B cell (primary cell): ENCODE measurements around the gene NME9. TPM values are rescaled to one million over a fixed set of nuclear protein-coding genes. Genes with fewer than 3 reads are reported as not detected.

Experiments
- ATAC-seq: fragments of 200-7000 bp; cut with Tn5 transposase; one replicate; pipeline ENCODE4 v1.10.0; 2021; ENCODE audit warnings: low read depth, mild to moderate bottlenecking, moderate number of reproducible peaks, moderate library complexity
- CTCF ChIA-PET: fragments of 350-600 bp; sonication (Branson Sonifier 250); formaldehyde crosslinking; loops from one replicate; lab custom pipeline; 2021; ENCODE audit warnings: antibody characterized with exemption, inconsistent platforms; lab: Charles Lee
- POLR2A ChIA-PET: fragments of 350-600 bp; sonication (Branson Sonifier 250); formaldehyde crosslinking; loops from one replicate; lab custom pipeline; 2021; ENCODE audit warnings: antibody characterized with exemption; lab: Charles Lee
- DNase-seq: peaks from one replicate; pipeline ENCODE4 v3.0.0; 2013
- H2AFZ ChIP-seq: 2 replicates; pipeline ENCODE4 v1.6.1; 2012; ENCODE audit warnings: mild to moderate bottlenecking, low read depth, low read length; ENCODE audit not compliant: insufficient read depth, poor library complexity, severe bottlenecking
- H3K27ac ChIP-seq, 2 donors: 1 replicate in 1 of 2; 2 replicates in 1 of 2; pipeline ENCODE4 v1.5.1; 2012 to 2013; ENCODE audit warnings: low read length in 2 of 2, mild to moderate bottlenecking in 2 of 2, moderate library complexity in 1 of 2
- H3K27me3 ChIP-seq, 4 experiments: fragments of 200-600 bp in 1 of 4; sonication (generic) in 1 of 4; replicated peaks in 1 of 4; 1 replicate in 2 of 4; 2 replicates in 2 of 4; pipeline versions ENCODE4 v1.6.1 to v1.7.0; 2013 to 2016; ENCODE audit warnings: low read length in 3 of 4, mild to moderate bottlenecking in 2 of 4, mixed read lengths in 1 of 4, moderate library complexity in 1 of 4; ENCODE audit not compliant: insufficient read depth in 4 of 4, control insufficient read depth in 3 of 4; ENCODE audit errors: control extremely low read depth in 1 of 4
- H3K36me3 ChIP-seq, 2 experiments: replicated peaks in 1 of 2; 1 replicate in 1 of 2; 2 replicates in 1 of 2; pipeline versions ENCODE4 v1.6.1 to v1.7.1; 2013; ENCODE audit warnings: low read length in 1 of 2; ENCODE audit not compliant: insufficient read depth in 2 of 2, control insufficient read depth in 1 of 2; ENCODE audit errors: control extremely low read depth in 1 of 2, extremely low read depth in 1 of 2
- H3K4me1 ChIP-seq, 2 donors: fragments of 200-600 bp in 1 of 2; sonication (generic) in 1 of 2; 1 replicate in 1 of 2; 2 replicates in 1 of 2; pipeline versions ENCODE4 v1.5.1 to v1.6.1; 2013 to 2017; ENCODE audit warnings: low read length in 2 of 2; ENCODE audit not compliant: control insufficient read depth in 2 of 2, insufficient read depth in 2 of 2
- H3K4me2 ChIP-seq: replicated peaks from 2 replicates; pipeline ENCODE3; 2012; ENCODE audit warnings: mild to moderate bottlenecking, low read depth, low read length; ENCODE audit not compliant: poor library complexity, severe bottlenecking
- H3K4me3 ChIP-seq, 5 experiments: fragments of 200-600 bp in 1 of 5; sonication (generic) in 1 of 5; 1 replicate in 3 of 5; 2 replicates in 2 of 5; pipeline versions ENCODE4 v1.5.1 to v1.7.0; 2011 to 2016; ENCODE audit warnings: low read length in 4 of 5, mild to moderate bottlenecking in 4 of 5, low read depth in 2 of 5, control low read depth in 1 of 5, moderate library complexity in 1 of 5; ENCODE audit not compliant: insufficient read depth in 1 of 5; ENCODE audit errors: control extremely low read depth in 1 of 5, extremely low read depth in 1 of 5
- H3K79me2 ChIP-seq: fragments of 200-600 bp; sonication (generic); one replicate; pipeline ENCODE4 v1.6.0; 2016; ENCODE audit warnings: low read length; ENCODE audit not compliant: control insufficient read depth, insufficient read depth
- H3K9ac ChIP-seq: fragments of 200-600 bp; sonication (generic); 2 replicates; pipeline ENCODE4 v1.6.1; 2017; ENCODE audit warnings: mild to moderate bottlenecking, low read length, moderate library complexity
- H3K9me3 ChIP-seq, 3 donors: one replicate each; pipeline versions ENCODE4 v1.6.1 to v1.7.1; 2013; ENCODE audit warnings: low read length in 2 of 3; ENCODE audit not compliant: control insufficient read depth in 2 of 3, insufficient read depth in 1 of 3; ENCODE audit errors: control extremely low read depth in 1 of 3
- H4K20me1 ChIP-seq: 2 replicates; pipeline ENCODE4 v1.6.0; 2012; ENCODE audit warnings: mild to moderate bottlenecking, low read length; ENCODE audit not compliant: insufficient read depth, control insufficient read depth, poor library complexity, severe bottlenecking
- H3K27ac Mint-ChIP-seq: one replicate; pipeline ENCODE4 v1.8.0; 2021; ENCODE audit warnings: mixed read lengths
- H3K27me3 Mint-ChIP-seq: one replicate; pipeline ENCODE4 v1.8.0; 2021; ENCODE audit warnings: mixed read lengths
- H3K4me1 Mint-ChIP-seq: one replicate; pipeline ENCODE4 v1.8.0; 2021; ENCODE audit warnings: mixed read lengths
- H3K4me3 Mint-ChIP-seq: one replicate; pipeline ENCODE4 v1.8.0; 2021; ENCODE audit warnings: mixed read lengths
- H3K9me3 Mint-ChIP-seq: one replicate; pipeline ENCODE4 v1.8.0; 2022; ENCODE audit warnings: mixed read lengths; ENCODE audit not compliant: insufficient read depth
- EZH2 ChIP-seq: IDR thresholded peaks from 2 replicates; pipeline ENCODE4 v1.6.1; 2012; ENCODE audit warnings: borderline replicate concordance, low read depth, mild to moderate bottlenecking, moderate library complexity, low read length; ENCODE audit not compliant: insufficient read depth, poor library complexity, severe bottlenecking
- WGBS: methylation state at CpG from one replicate; pipeline ENCODE4 v1.1.5; 2013; ENCODE audit warnings: missing lambda C conversion rate; ENCODE audit not compliant: insufficient coverage; 5-methylcytosine and 5-hydroxymethylcytosine counted together
- intact Hi-C: fragments of 100-400 bp; cut with micrococcal nuclease; formaldehyde crosslinking; loops from one replicate; pipeline ENCODE4 v1.10.0; 2022
- polyA plus RNA-seq: library from polyadenylated mRNA; depleted of rRNA; stranded (reverse); fragments of >200 nt; gene quantifications from 2 replicates; pipeline ENCODE4 v1.2.3, GENCODE V29; 2012
- total RNA-seq, 2 donors: library from RNA; stranded (reverse); fragments of 120-200 nt in 1 of 2; gene quantifications; 1 replicate in 1 of 2; 2 replicates in 1 of 2; pipeline versions ENCODE4 v1.2.3 to v1.2.4, GENCODE V29; 2013 to 2022
- TF ChIP-seq, protein P1 (sequence below): fragments of 200-600 bp; IDR thresholded peaks from one replicate; pipeline ENCODE4 v1.8.0; 2022; ENCODE audit warnings: antibody characterized with exemption, mild to moderate bottlenecking

The NME9 gene
- total and polyA plus RNA-seq, 2 donors (not counting 1 experiment from before 2014, with no cell fraction given): not detected

DNA sequence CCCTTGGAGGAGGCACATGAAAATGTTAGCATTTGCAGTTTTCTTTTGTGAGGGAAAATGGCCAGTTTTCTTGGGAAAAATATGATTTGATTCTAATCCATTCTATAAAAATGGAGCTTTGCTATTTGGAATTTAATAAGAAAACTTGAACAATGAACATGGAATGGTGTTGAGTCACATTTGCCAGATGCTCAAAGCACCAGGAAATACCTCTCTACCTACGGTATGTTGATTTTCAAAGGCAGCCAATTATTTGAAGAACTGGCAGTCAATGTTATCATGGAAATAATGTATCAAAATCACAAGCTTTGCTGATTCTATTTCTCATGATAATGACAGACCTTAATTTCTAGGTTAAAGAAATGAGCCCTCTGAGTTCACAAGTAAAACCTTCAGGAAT, 14.9 kb downstream of the NME9 start:
- peaks cover 30% of the 10 kb centered on the region for H3K27me3 Mint-ChIP-seq
- DNase-seq (no peak), ATAC-seq (no peak)
- H3K27ac ChIP-seq: no peak overlapping the region
- H3K9ac ChIP-seq: no peak overlapping the region
- H3K4me1 Mint-ChIP-seq: no peaks in the 10 kb centered on the region
- no peak overlapping the region for H3K4me2 ChIP-seq
- peaks cover 14% of the 10 kb centered on the region for H3K9me3 Mint-ChIP-seq
- no peaks in the 10 kb centered on the region for H3K4me1 ChIP-seq
- intact Hi-C loops: no loop called here
- CTCF ChIA-PET: no interaction called here
- H3K27ac Mint-ChIP-seq: no peak overlapping the region
- H2AFZ ChIP-seq: no peak overlapping the region
- TF ChIP-seq, protein P1, sequence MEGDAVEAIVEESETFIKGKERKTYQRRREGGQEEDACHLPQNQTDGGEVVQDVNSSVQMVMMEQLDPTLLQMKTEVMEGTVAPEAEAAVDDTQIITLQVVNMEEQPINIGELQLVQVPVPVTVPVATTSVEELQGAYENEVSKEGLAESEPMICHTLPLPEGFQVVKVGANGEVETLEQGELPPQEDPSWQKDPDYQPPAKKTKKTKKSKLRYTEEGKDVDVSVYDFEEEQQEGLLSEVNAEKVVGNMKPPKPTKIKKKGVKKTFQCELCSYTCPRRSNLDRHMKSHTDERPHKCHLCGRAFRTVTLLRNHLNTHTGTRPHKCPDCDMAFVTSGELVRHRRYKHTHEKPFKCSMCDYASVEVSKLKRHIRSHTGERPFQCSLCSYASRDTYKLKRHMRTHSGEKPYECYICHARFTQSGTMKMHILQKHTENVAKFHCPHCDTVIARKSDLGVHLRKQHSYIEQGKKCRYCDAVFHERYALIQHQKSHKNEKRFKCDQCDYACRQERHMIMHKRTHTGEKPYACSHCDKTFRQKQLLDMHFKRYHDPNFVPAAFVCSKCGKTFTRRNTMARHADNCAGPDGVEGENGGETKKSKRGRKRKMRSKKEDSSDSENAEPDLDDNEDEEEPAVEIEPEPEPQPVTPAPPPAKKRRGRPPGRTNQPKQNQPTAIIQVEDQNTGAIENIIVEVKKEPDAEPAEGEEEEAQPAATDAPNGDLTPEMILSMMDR: no peak
- TF ChIP-seq EZH2: no peak
- H3K4me3 ChIP-seq: no peak overlapping the region
- no peak overlapping the region for H3K4me3 Mint-ChIP-seq
- POLR2A ChIA-PET: no interaction called here
- H3K79me2 ChIP-seq: no peaks in the 10 kb centered on the region
- H4K20me1 ChIP-seq: no peaks in the 10 kb centered on the region
- no CpG with 5 or more reads among the region's 1 CpG for WGBS
- H3K27me3 ChIP-seq: peaks cover 0 to 3% (median 0%) of the 10 kb centered on the region in 4 experiments
- no peaks in the 10 kb centered on the region for H3K36me3 ChIP-seq
- H3K9me3 ChIP-seq: peaks cover 2 to 6% (median 3%) of the 10 kb centered on the region in 3 donors

DNA sequence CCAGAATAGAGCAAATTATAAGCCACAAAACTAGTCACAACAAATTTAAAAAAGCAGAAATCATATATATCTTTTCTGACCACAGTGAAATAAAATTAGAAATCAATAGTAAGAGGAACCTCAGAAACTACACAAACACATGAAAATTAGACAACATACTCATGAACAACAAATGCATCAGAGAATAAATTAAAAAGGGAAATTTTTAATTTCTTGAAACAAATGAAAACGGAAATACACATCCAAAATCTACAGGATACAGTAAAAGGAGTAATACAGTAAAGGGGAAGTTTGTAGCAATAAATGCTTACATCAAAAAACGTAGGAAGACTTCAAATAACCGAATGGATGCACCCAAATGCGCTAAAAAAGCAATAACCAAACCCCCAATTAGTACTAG, 19.2 kb downstream of the NME9 start:
- Mint-ChIP-seq H3K4me3 (no peak overlapping the region), H3K27ac (no peak overlapping the region), H3K4me1 (no peaks in the 10 kb centered on the region), H3K27me3 (peaks cover 36% of the 10 kb centered on the region), H3K9me3 (peaks cover 16% of the 10 kb centered on the region)
- no peak for DNase-seq
- TF ChIP-seq EZH2: no peak
- TF ChIP-seq, protein P1: no peak
- POLR2A ChIA-PET: no interaction called here
- Histone ChIP-seq H3K4me1 (no peaks in the 10 kb centered on the region), H3K79me2 (no peaks in the 10 kb centered on the region), H3K4me3 (no peak overlapping the region), H3K27ac (no peak overlapping the region), H3K27me3 (peaks cover 0 to 18% (median 0%) of the 10 kb centered on the region in 4 experiments), H3K9ac (no peak overlapping the region), H3K36me3 (no peaks in the 10 kb centered on the region), H3K4me2 (no peak overlapping the region), H4K20me1 (no peaks in the 10 kb centered on the region), H3K9me3 (peaks cover 2 to 33% (median 29%) of the 10 kb centered on the region in 3 donors), H2AFZ (no peak overlapping the region)
- intact Hi-C loops: no loop called here
- no CpG with 5 or more reads among the region's 4 CpGs for WGBS
- no peak for ATAC-seq
- CTCF ChIA-PET: no interaction called here
